Mucosa of rectum (tissue), 2 donors: ENCODE measurements around the gene FHL3.
"Not testable (repeated sequence)": the region's sequence is repeated elsewhere in the genome, so short reads cannot be mapped to it uniquely, and the experiment has no call there.

Source experiments
- H3K27ac ChIP-seq, 2 donors: one replicate each; pipeline ENCODE4 v1.7.0; 2013; ENCODE audit warnings: inconsistent platforms in 2 of 2, low read depth in 2 of 2, low read length in 2 of 2
- H3K27me3 ChIP-seq, 2 donors: one replicate each; pipeline ENCODE4 v1.7.0; 2013; ENCODE audit warnings: low read length in 2 of 2; ENCODE audit not compliant: control insufficient read depth in 2 of 2, insufficient read depth in 2 of 2
- H3K36me3 ChIP-seq, 2 donors: one replicate each; pipeline ENCODE4 v1.7.0; 2013; ENCODE audit warnings: low read length in 2 of 2; ENCODE audit not compliant: control insufficient read depth in 2 of 2, insufficient read depth in 2 of 2
- H3K4me1 ChIP-seq, 2 donors: one replicate each; pipeline ENCODE4 v1.7.0; 2013; ENCODE audit warnings: low read length in 2 of 2, mild to moderate bottlenecking in 1 of 2; ENCODE audit not compliant: control insufficient read depth in 2 of 2, insufficient read depth in 2 of 2
- H3K4me3 ChIP-seq, 2 donors: one replicate each; pipeline ENCODE4 v1.7.0; 2013; ENCODE audit warnings: low read length in 2 of 2
- H3K9ac ChIP-seq, 2 donors: one replicate each; pipeline ENCODE4 v1.7.0; 2013; ENCODE audit warnings: low read length in 2 of 2, low read depth in 1 of 2, mild to moderate bottlenecking in 1 of 2
- H3K9me3 ChIP-seq, 2 donors: one replicate each; pipeline ENCODE4 v1.7.0; 2013; ENCODE audit warnings: low read length in 2 of 2; ENCODE audit not compliant: control insufficient read depth in 2 of 2
- donor health status: healthy.
- donor health status: Normal muscosa, but diverticular disease.

FHL3 gene

GRCh38 chr1:37983546-37983945 is 21.8 kb downstream of the FHL3 start:
- Histone ChIP-seq H3K27me3 (no peaks in the 10 kb centered on the region), H3K27ac (no peak overlapping the region), H3K4me1 (peaks cover 3 to 4% of the 10 kb centered on the region in 2 donors), H3K4me3 (no peak overlapping the region), H3K9me3 (no peaks in the 10 kb centered on the region), H3K36me3 (peaks cover 61 to 70% of the 10 kb centered on the region in 2 donors), H3K9ac (no peak overlapping the region)

DNA sequence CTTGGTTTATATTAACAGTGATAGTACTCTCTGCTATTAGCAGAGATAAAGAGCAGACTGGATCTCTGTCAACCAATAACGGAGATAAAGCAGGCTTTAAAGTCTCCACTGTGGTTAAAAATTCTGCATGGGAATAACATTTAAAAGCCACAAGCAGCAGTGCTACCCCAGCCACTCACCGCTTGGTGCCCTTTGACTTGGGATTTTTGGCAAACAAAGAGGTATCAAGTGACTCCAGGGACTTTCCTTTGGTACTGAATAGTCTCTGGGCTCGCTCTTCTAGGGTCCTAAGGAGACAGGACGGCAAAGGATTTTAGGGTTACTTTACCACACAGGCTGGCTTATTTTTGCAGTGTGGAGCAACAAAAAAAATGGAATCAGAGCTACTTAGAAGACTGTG is 26.8 kb downstream of the FHL3 start:
- no peak overlapping the region for H3K4me3 ChIP-seq
- H3K4me1 ChIP-seq: peaks cover 0 to 2% of the 10 kb centered on the region in 2 donors
- no peaks in the 10 kb centered on the region for H3K27me3 ChIP-seq
- peaks cover 50 to 70% of the 10 kb centered on the region in 2 donors for H3K36me3 ChIP-seq
- H3K27ac ChIP-seq: no peak overlapping the region
- H3K9ac ChIP-seq: no peak overlapping the region
- no peaks in the 10 kb centered on the region for H3K9me3 ChIP-seq

GRCh38 chr1:37975083-37975482 is 30.2 kb downstream of the FHL3 start:
- H3K36me3 ChIP-seq: peaks cover 29 to 47% of the 10 kb centered on the region in 2 donors
- H3K4me1 ChIP-seq: not testable (repeated sequence)

GRCh38 chr1:37974567-37974966 is 30.7 kb downstream of the FHL3 start:
- no peak overlapping the region for H3K4me3 ChIP-seq
- peaks cover 26 to 47% of the 10 kb centered on the region in 2 donors for H3K36me3 ChIP-seq
- H3K9ac ChIP-seq: no peak overlapping the region
- H3K4me1 ChIP-seq: peaks cover 0 to 2% of the 10 kb centered on the region in 2 donors
- no peak overlapping the region for H3K27ac ChIP-seq
- H3K27me3 ChIP-seq: no peaks in the 10 kb centered on the region
- no peaks in the 10 kb centered on the region for H3K9me3 ChIP-seq

More at GRCh38 chr1:37975083-37975482, 30.2 kb downstream of the FHL3 start:
- not testable (repeated sequence) for H3K9me3 ChIP-seq, H3K9ac ChIP-seq, H3K27me3 ChIP-seq, H3K27ac ChIP-seq, H3K4me3 ChIP-seq

- not testable (repeated sequence) for H3K4me3 ChIP-seq, H3K4me1 ChIP-seq, H3K9ac ChIP-seq, H3K27ac ChIP-seq, H3K9me3 ChIP-seq, H3K27me3 ChIP-seq
- peaks cover 25 to 48% of the 10 kb centered on the region in 2 donors for H3K36me3 ChIP-seq
These were observed 31.6 kb downstream of the FHL3 start for GRCh38 chr1:37973684-37974083.

- no peak overlapping the region for H3K27ac ChIP-seq
- H3K36me3 ChIP-seq: peaks cover 27 to 40% of the 10 kb centered on the region in 2 donors
- no peaks in the 10 kb centered on the region for H3K27me3 ChIP-seq
- no peaks in the 10 kb centered on the region for H3K4me1 ChIP-seq
- no peak overlapping the region for H3K4me3 ChIP-seq
- no peaks in the 10 kb centered on the region for H3K9me3 ChIP-seq
- H3K9ac ChIP-seq: no peak overlapping the region
These were observed 40.0 kb downstream of the FHL3 start for GRCh38 chr1:37965301-37965700.

DNA sequence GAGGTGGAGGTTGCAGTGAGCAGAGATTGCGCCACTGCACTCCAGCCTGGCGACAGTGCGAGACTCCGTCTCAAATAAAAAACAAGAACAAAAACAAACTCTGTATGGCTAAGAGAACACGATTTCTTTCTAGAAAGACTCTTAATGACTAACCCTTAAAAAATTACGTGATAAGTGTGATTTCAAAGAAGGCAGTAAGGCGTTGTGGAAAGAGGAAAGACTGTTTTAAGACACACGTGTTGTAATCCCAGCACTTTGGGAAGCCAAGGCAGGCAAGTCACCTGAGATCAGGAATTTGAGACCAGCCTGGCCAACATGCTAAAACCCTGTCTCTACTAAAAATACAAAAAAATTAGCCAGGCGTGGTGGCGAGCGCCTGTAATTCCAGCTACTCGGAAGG is 41.2 kb downstream of the FHL3 start:
- H3K9ac ChIP-seq, H3K9me3 ChIP-seq: not testable (repeated sequence)
- H3K36me3 ChIP-seq: peaks cover 30 to 40% of the 10 kb centered on the region in 2 donors

DNA sequence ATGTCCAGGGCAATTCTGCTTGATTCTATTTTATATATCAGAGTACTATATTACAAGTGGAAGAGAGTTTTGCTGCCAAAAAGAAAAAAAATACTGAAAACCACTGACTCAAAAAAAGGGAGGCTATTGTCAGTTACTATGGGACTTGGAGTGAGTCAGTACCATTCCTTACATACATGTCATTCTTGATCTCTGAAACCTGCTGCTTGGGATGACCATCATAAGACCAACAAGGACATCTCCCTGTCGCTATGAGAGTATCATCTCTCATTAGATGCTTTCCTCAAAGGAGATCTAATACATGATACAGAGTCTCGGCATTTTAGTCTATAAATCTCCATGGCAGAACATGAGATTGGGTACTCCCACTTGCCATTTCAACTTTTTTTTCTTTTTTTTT is 46.6 kb downstream of the FHL3 start:
- no peak overlapping the region for H3K27ac ChIP-seq
- peaks cover 31 to 33% of the 10 kb centered on the region in 2 donors for H3K36me3 ChIP-seq
- H3K9me3 ChIP-seq: no peaks in the 10 kb centered on the region
- H3K9ac ChIP-seq: no peak overlapping the region
- H3K4me1 ChIP-seq: no peaks in the 10 kb centered on the region
- no peak overlapping the region for H3K4me3 ChIP-seq
- no peaks in the 10 kb centered on the region for H3K27me3 ChIP-seq

More for the DNA sequence above, 41.2 kb downstream of the FHL3 start:
- H3K27ac ChIP-seq, H3K4me3 ChIP-seq, H3K4me1 ChIP-seq, H3K27me3 ChIP-seq: not testable (repeated sequence)

DNA sequence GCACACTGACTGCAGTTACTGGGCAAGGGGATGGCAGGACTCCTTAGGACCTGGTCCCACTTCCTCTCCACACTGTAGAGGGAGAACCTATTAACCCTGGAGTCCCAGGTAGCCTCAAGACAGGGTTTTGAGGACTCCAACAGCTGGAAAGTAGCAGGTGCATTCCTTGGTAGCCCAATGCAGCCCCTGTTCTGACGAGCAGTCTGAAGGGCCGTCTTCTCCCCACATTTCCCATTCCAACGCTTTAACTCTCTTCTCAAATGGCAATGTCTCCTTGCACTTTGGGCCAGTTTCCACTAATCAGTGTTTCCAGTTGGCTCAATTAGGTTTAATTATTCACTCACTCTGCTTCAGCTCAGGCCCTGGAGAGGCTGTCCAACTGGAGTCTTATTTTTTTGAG is 49.6 kb downstream of the FHL3 start:
- Histone ChIP-seq H3K36me3 (peaks cover 28 to 31% of the 10 kb centered on the region in 2 donors), H3K9me3 (no peaks in the 10 kb centered on the region), H3K4me1 (no peaks in the 10 kb centered on the region), H3K27ac (no peak overlapping the region), H3K9ac (no peak overlapping the region), H3K4me3 (no peak overlapping the region), H3K27me3 (no peaks in the 10 kb centered on the region)

GRCh38 chr1:37954316-37954971 is 50.9 kb downstream of the FHL3 start:
- no peaks in the 10 kb centered on the region for H3K27me3 ChIP-seq
- no peak overlapping the region for H3K4me3 ChIP-seq
- no peak overlapping the region for H3K27ac ChIP-seq
- H3K9me3 ChIP-seq: no peaks in the 10 kb centered on the region
- no peaks in the 10 kb centered on the region for H3K4me1 ChIP-seq
- H3K36me3 ChIP-seq: peaks cover 21 to 25% of the 10 kb centered on the region in 2 donors
- no peak overlapping the region for H3K9ac ChIP-seq
